ENCODE data around the gene PACRG.

- no peak for TF ChIP-seq CTCF (IDR thresholded peaks at IDR 0.05; ENCODE audit: low read depth, low read length, missing input control)
- TF ChIP-seq EGR1 (IDR thresholded peaks at IDR 0.05; ENCODE audit: low read depth in 2 of 2) = no peak
These were observed 287.0 kb downstream of the PACRG start for GRCh38 chr6:163014736-163015135.
